HUES6 (cell line): ENCODE results near the gene MS4A18.
"Not testable (repeated sequence)": the region's sequence is repeated elsewhere in the genome, so short reads cannot be mapped to it uniquely, and the experiment has no call there.

Source experiments
- H3K27ac ChIP-seq: 2 replicates; pipeline ENCODE4 v1.7.0; 2013; ENCODE audit warnings: low read depth, mild to moderate bottlenecking, low read length, inconsistent platforms
- H3K27me3 ChIP-seq: 2 replicates; pipeline ENCODE4 v1.6.1; 2013; ENCODE audit warnings: low read length; ENCODE audit not compliant: control insufficient read depth, insufficient read depth
- H3K36me3 ChIP-seq: 2 replicates; pipeline ENCODE4 v1.6.1; 2013; ENCODE audit warnings: low read length; ENCODE audit not compliant: control insufficient read depth, insufficient read depth
- H3K4me1 ChIP-seq: 2 replicates; pipeline ENCODE4 v1.6.1; 2013; ENCODE audit warnings: low read length; ENCODE audit not compliant: control insufficient read depth, insufficient read depth
- H3K4me3 ChIP-seq: 2 replicates; pipeline ENCODE4 v1.5.1; 2013; ENCODE audit warnings: low read depth, low read length
- H3K9ac ChIP-seq: one replicate; pipeline ENCODE4 v1.6.1; 2013; ENCODE audit warnings: mild to moderate bottlenecking, low read length
- H3K9me3 ChIP-seq: 2 replicates; pipeline ENCODE4 v1.6.1; 2013; ENCODE audit warnings: low read depth, low read length; ENCODE audit not compliant: control insufficient read depth, insufficient read depth

MS4A18 gene

GRCh38 chr11:60724420-60724819, at the start of gene MS4A18:
Gene MS4A18, plus strand, starts transcription at chr11:60724720.
- Histone ChIP-seq H3K9ac (no peak within 1 kb of the TSS), H3K36me3 (no peaks in the 10 kb centered on the region), H3K27me3 (peaks cover 13% of the 10 kb centered on the region; the same call in 1 of the 2 replicates), H3K27ac (no peak within 1 kb of the TSS), H3K4me3 (no peak within 1 kb of the TSS), H3K9me3 (no peaks in the 10 kb centered on the region), H3K4me1 (no peaks in the 10 kb centered on the region)

GRCh38 chr11:60678231-60678630, 46.3 kb upstream of the MS4A18 start:
- H3K4me1 ChIP-seq, H3K27ac ChIP-seq, H3K9ac ChIP-seq, H3K27me3 ChIP-seq, H3K36me3 ChIP-seq, H3K4me3 ChIP-seq: not testable (repeated sequence)
- H3K9me3 ChIP-seq = peaks cover 48% of the 10 kb centered on the region

- no peak overlapping the region for H3K27ac ChIP-seq
- H3K27me3 ChIP-seq = no peaks in the 10 kb centered on the region
- H3K9me3 ChIP-seq = peaks cover 39% of the 10 kb centered on the region
- H3K4me1 ChIP-seq = no peaks in the 10 kb centered on the region
- H3K36me3 ChIP-seq = no peaks in the 10 kb centered on the region
- no peak overlapping the region for H3K9ac ChIP-seq
- H3K4me3 ChIP-seq = no peak overlapping the region
These were observed 44.6 kb upstream of the MS4A18 start for GRCh38 chr11:60679879-60680278.

GRCh38 chr11:60680455-60681119, 43.9 kb upstream of the MS4A18 start:
- H3K4me3 ChIP-seq = no peak overlapping the region
- no peaks in the 10 kb centered on the region for H3K4me1 ChIP-seq
- H3K36me3 ChIP-seq = no peaks in the 10 kb centered on the region
- peaks cover 39% of the 10 kb centered on the region for H3K9me3 ChIP-seq
- H3K27me3 ChIP-seq = no peaks in the 10 kb centered on the region
- no peak overlapping the region for H3K27ac ChIP-seq
- no peak overlapping the region for H3K9ac ChIP-seq

- not testable (repeated sequence) for H3K27ac ChIP-seq, H3K9me3 ChIP-seq, H3K27me3 ChIP-seq, H3K4me1 ChIP-seq, H3K9ac ChIP-seq, H3K4me3 ChIP-seq, H3K36me3 ChIP-seq
These were observed 40.0 kb upstream of the MS4A18 start for GRCh38 chr11:60684541-60684848.

GRCh38 chr11:60691661-60692060, 32.9 kb upstream of the MS4A18 start:
- Histone ChIP-seq H3K4me1 (no peaks in the 10 kb centered on the region), H3K36me3 (no peaks in the 10 kb centered on the region), H3K4me3 (no peak overlapping the region), H3K27me3 (no peaks in the 10 kb centered on the region), H3K9me3 (no peaks in the 10 kb centered on the region), H3K9ac (no peak overlapping the region), H3K27ac (no peak overlapping the region)

- no peak within 1 kb of the TSS for H3K9ac ChIP-seq
- no peaks in the 10 kb centered on the region for H3K9me3 ChIP-seq
- H3K4me3 ChIP-seq = no peak within 1 kb of the TSS
- no peaks in the 10 kb centered on the region; the same call in 1 of the 2 replicates for H3K4me1 ChIP-seq
- H3K36me3 ChIP-seq = no peaks in the 10 kb centered on the region
- H3K27me3 ChIP-seq = no peaks in the 10 kb centered on the region
- H3K27ac ChIP-seq = no peak within 1 kb of the TSS
These were observed 25.2 kb upstream of the MS4A18 start, which contains the start of gene MS4A8 for GRCh38 chr11:60699284-60699691. Gene MS4A8, plus strand, starts transcription at chr11:60699612. Its CDS starts 1,249 bp downstream, at chr11:60700861.

GRCh38 chr11:60699936-60700335, 24.6 kb upstream of the MS4A18 start:
- H3K9me3 ChIP-seq = no peaks in the 10 kb centered on the region
- no peaks in the 10 kb centered on the region; the same call in 1 of the 2 replicates for H3K4me1 ChIP-seq
- H3K27ac ChIP-seq = no peak overlapping the region
- no peaks in the 10 kb centered on the region for H3K27me3 ChIP-seq
- H3K4me3 ChIP-seq = no peak overlapping the region
- H3K36me3 ChIP-seq = no peaks in the 10 kb centered on the region
- H3K9ac ChIP-seq = no peak overlapping the region

- Histone ChIP-seq H3K9ac (no peak overlapping the region), H3K36me3 (no peaks in the 10 kb centered on the region), H3K9me3 (no peaks in the 10 kb centered on the region), H3K27ac (no peak overlapping the region), H3K4me1 (no peaks in the 10 kb centered on the region; the same call in 1 of the 2 replicates), H3K27me3 (no peaks in the 10 kb centered on the region), H3K4me3 (no peak overlapping the region)
These were observed 23.6 kb upstream of the MS4A18 start for GRCh38 chr11:60700689-60701468.

GRCh38 chr11:60701469-60701818, 23.1 kb upstream of the MS4A18 start:
- Histone ChIP-seq H3K27me3 (no peaks in the 10 kb centered on the region), H3K4me3 (no peak overlapping the region), H3K4me1 (no peaks in the 10 kb centered on the region; the same call in 1 of the 2 replicates), H3K27ac (no peak overlapping the region), H3K36me3 (no peaks in the 10 kb centered on the region), H3K9me3 (no peaks in the 10 kb centered on the region), H3K9ac (no peak overlapping the region)

GRCh38 chr11:60703374-60703773, 21.1 kb upstream of the MS4A18 start:
- Histone ChIP-seq H3K27ac (no peak overlapping the region), H3K9me3 (no peaks in the 10 kb centered on the region), H3K36me3 (no peaks in the 10 kb centered on the region), H3K4me1 (no peaks in the 10 kb centered on the region; the same call in 1 of the 2 replicates), H3K4me3 (no peak overlapping the region), H3K27me3 (no peaks in the 10 kb centered on the region), H3K9ac (no peak overlapping the region)
